ENCODE data around the gene SLF2. TPM values are rescaled to one million over a fixed set of nuclear protein-coding genes. Genes with fewer than 3 reads are reported as not detected.
A peak's percentile ranks its signal among the peaks of the same experiment; 100 is the strongest.
"Not testable (repeated sequence)": the region's sequence is repeated elsewhere in the genome, so short reads cannot be mapped to it uniquely, and the experiment has no call there.

SLF2 gene
- total and polyA plus RNA-seq, 2 donors = 23.8 to 26.3 TPM

DNA sequence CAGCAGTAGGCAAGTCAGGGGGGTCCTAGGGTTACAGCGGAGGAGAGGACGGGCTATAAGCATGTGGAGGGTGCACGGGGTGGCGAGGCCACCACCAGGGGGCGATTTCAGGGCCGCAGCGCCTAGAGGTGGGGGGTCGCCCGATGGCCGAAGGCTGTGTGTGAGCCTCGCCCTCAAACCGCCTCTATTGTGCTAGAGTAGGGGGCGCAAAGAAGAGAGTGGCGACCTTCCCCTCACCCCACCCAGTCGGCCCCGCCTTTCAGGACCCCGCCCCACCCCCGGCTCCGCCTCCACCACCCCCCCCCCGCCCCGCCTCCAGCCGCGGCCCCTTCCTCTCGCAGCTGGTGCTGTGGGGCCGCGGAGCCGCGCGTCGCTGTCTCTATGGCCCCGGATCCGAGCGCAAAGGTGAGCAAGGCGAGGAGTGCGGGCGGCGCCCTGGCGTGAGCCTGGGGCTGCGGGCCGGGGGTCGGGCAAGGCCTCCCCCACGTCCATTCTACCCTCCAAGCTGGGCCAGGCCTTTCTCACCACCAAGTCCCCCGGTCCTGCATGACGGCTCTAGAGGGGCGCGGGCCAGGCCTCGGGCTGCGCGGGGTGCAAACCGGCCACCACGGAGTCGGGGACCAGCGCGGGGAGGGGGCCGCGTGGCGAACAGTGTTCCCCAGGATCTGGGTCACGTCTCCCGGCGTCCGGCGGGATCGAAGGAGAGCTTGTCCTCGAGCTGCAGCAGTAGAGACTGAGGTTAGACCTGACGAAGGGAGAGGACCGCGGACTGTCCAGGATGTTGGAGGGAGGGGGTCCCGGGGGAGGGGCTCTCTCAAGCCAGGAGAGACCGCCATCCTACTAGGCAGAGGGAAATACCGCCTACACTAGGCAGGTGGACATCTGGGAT lies 56.7 kb downstream of the SLF2 start, which contains the start of gene SEMA4G:
Gene SEMA4G, plus strand, starts transcription at position 318 of the 889 bp plus-strand sequence. CDS start 3,409 bp downstream, outside the sequence.
- Histone ChIP-seq H3K27me3 (ENCODE audit: control insufficient read depth in 2 of 2, insufficient read depth in 1 of 2, low read length in 1 of 2) (peaks cover 3 to 8% of the 10 kb centered on the region in 2 donors), H3K27ac (ENCODE audit: low read depth in 1 of 2, low read length in 1 of 2) (no peak within 1 kb of the TSS), H3K9me3 (ENCODE audit: control insufficient read depth in 2 of 2, insufficient read depth in 1 of 2, low read length in 1 of 2) (no peaks in the 10 kb centered on the region), H3K4me3 (ENCODE audit: low read length in 2 of 2) (peak within 1 kb of the TSS; percentile 48 to 55), H3K4me1 (ENCODE audit: control insufficient read depth in 2 of 2, insufficient read depth in 2 of 2, low read length in 2 of 2) (peaks cover 2 to 15% of the 10 kb centered on the region in 2 donors), H3K36me3 (ENCODE audit: control insufficient read depth in 2 of 2, insufficient read depth in 2 of 2, low read length in 1 of 2) (peaks cover 0 to 13% of the 10 kb centered on the region in 2 donors)
- WGBS = 3% methylated on average over 70 of the region's 70 CpGs
- DNase-seq (ENCODE audit: low read depth in 6 of 9, low spot score in 9 of 9) = peak in 6 of 9 donors; percentile 33 to 79 (median 58)

GRCh38 chr10:100970076-100970913 lies 57.5 kb downstream of the SLF2 start:
- 57% methylated on average over 13 of the region's 13 CpGs for WGBS
- DNase-seq (ENCODE audit: low read depth in 6 of 9, low spot score in 9 of 9) = peak in 3 of 9 donors; percentile 19 to 31 (median 25)
- peaks cover 0 to 13% of the 10 kb centered on the region in 2 donors for H3K36me3 ChIP-seq (ENCODE audit: control insufficient read depth in 2 of 2, insufficient read depth in 2 of 2, low read length in 1 of 2)
- H3K4me1 ChIP-seq (ENCODE audit: control insufficient read depth in 2 of 2, insufficient read depth in 2 of 2, low read length in 2 of 2) = peaks cover 2 to 15% of the 10 kb centered on the region in 2 donors
- peaks cover 3 to 8% of the 10 kb centered on the region in 2 donors for H3K27me3 ChIP-seq (ENCODE audit: control insufficient read depth in 2 of 2, insufficient read depth in 1 of 2, low read length in 1 of 2)
- peak overlapping the region; percentile 48 to 55 for H3K4me3 ChIP-seq (ENCODE audit: low read length in 2 of 2)
- H3K27ac ChIP-seq (ENCODE audit: low read depth in 1 of 2, low read length in 1 of 2) = no peak overlapping the region
- no peaks in the 10 kb centered on the region for H3K9me3 ChIP-seq (ENCODE audit: control insufficient read depth in 2 of 2, insufficient read depth in 1 of 2, low read length in 1 of 2)

DNA sequence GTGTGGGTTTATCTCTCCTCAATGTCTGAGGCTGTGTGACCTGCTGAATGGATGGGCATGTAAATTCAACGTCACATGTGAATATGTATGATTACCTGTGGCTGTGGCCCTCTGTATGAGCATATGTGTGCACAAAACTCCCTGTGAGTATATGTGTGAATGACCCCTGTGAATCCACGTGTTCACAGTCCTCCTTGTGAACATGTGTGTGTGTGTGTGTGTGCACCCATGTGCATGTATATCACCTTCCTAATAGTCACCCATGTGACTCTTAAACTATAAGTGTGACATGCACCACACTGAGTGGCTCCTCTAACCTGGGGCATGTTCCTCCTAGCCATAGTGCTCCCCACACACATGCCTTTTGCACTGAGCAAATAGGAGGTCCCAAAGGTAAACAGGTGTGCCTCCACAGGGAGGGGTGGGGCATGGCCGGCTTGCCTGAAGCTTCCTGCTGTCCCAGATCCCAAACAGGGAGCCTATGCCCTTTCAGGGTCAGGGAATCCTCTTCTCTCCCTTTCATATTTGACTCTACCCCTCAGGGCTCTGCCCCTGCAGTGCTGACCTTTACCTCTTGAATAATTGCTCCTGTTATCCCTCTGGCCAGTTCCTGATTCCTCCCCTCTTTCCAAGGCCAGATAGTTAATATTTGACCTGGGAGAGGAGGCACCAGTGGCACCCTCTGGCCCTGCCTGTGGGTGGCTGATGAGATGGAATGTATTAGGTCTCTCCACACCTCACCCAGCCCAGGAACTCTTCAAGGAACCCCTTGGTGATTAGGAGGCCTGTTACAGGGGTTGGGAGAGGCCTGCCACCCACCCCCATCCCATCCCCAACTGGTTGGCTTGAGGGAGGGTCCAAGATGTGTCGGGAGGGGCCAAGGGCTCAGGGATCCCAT lies 58.4 kb downstream of the SLF2 start:
- Histone ChIP-seq H3K4me1 (ENCODE audit: control insufficient read depth in 2 of 2, insufficient read depth in 2 of 2, low read length in 2 of 2) (peaks cover 2 to 15% of the 10 kb centered on the region in 2 donors), H3K27ac (ENCODE audit: low read depth in 1 of 2, low read length in 1 of 2) (no peak overlapping the region), H3K27me3 (ENCODE audit: control insufficient read depth in 2 of 2, insufficient read depth in 1 of 2, low read length in 1 of 2) (peaks cover 3 to 8% of the 10 kb centered on the region in 2 donors), H3K9me3 (ENCODE audit: control insufficient read depth in 2 of 2, insufficient read depth in 1 of 2, low read length in 1 of 2) (no peaks in the 10 kb centered on the region), H3K36me3 (ENCODE audit: control insufficient read depth in 2 of 2, insufficient read depth in 2 of 2, low read length in 1 of 2) (peaks cover 0 to 5% of the 10 kb centered on the region in 2 donors), H3K4me3 (ENCODE audit: low read length in 2 of 2) (no peak overlapping the region)
- no peak for DNase-seq (ENCODE audit: low read depth in 6 of 9, low spot score in 9 of 9)
- 97% methylated on average over 4 of the region's 4 CpGs for WGBS

DNA sequence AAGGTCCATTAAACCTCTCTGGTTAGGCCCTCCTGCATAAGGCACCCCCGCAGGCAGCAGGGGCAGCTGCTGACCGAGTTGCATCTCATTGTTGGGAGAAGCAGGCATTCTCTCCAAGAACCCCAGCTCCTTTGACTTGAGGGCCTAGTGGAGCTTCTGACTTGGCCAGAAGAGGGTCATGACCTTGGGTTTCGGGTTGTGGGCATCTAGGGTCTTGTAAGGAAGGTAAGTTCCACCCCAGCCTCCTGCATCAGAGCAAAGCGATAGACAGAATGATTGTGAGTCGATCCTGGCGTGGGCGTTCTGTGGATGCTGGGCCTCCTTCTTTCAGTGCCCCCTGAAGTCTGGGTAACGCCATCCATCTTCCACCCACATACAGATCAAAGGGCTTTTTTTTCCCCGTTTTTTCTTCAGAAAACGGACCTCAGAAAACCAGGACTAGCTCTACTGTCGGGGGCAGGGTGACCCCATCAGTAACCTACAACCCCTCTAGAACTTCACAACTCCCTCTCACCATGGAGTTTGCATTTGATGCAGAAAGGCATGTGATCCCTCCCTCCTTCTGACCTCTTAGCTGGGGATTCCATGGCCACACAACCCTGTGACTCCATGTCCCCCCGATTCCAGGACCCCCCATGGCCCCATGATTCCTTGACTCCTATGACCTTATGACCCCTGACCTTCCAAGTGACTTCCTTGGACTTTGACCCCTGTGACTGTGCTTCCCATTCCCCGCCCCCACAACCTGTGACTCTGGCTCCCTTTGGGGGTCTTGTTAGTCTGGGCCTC lies 59.5 kb downstream of the SLF2 start:
- 94% methylated on average over 13 of the region's 13 CpGs for WGBS
- no peak overlapping the region for H3K4me3 ChIP-seq (ENCODE audit: low read length in 2 of 2)
- H3K4me1 ChIP-seq (ENCODE audit: control insufficient read depth in 2 of 2, insufficient read depth in 2 of 2, low read length in 2 of 2) = peaks cover 2 to 15% of the 10 kb centered on the region in 2 donors
- H3K27ac ChIP-seq (ENCODE audit: low read depth in 1 of 2, low read length in 1 of 2) = no peak overlapping the region
- peaks cover 3 to 8% of the 10 kb centered on the region in 2 donors for H3K27me3 ChIP-seq (ENCODE audit: control insufficient read depth in 2 of 2, insufficient read depth in 1 of 2, low read length in 1 of 2)
- H3K9me3 ChIP-seq (ENCODE audit: control insufficient read depth in 2 of 2, insufficient read depth in 1 of 2, low read length in 1 of 2) = no peaks in the 10 kb centered on the region
- no peaks in the 10 kb centered on the region for H3K36me3 ChIP-seq (ENCODE audit: control insufficient read depth in 2 of 2, insufficient read depth in 2 of 2, low read length in 1 of 2)
- no peak for DNase-seq (ENCODE audit: low read depth in 6 of 9, low spot score in 9 of 9)

GRCh38 chr10:100972904-100973535 lies 60.3 kb downstream of the SLF2 start:
- Histone ChIP-seq H3K27ac (ENCODE audit: low read depth in 1 of 2, low read length in 1 of 2) (no peak overlapping the region), H3K9me3 (ENCODE audit: control insufficient read depth in 2 of 2, insufficient read depth in 1 of 2, low read length in 1 of 2) (no peaks in the 10 kb centered on the region), H3K27me3 (ENCODE audit: control insufficient read depth in 2 of 2, insufficient read depth in 1 of 2, low read length in 1 of 2) (peaks cover 3 to 8% of the 10 kb centered on the region in 2 donors), H3K36me3 (ENCODE audit: control insufficient read depth in 2 of 2, insufficient read depth in 2 of 2, low read length in 1 of 2) (no peaks in the 10 kb centered on the region), H3K4me3 (ENCODE audit: low read length in 2 of 2) (no peak overlapping the region), H3K4me1 (ENCODE audit: control insufficient read depth in 2 of 2, insufficient read depth in 2 of 2, low read length in 2 of 2) (peaks cover 2 to 15% of the 10 kb centered on the region in 2 donors)
- 97% methylated on average over 6 of the region's 6 CpGs for WGBS
- no peak for DNase-seq (ENCODE audit: low read depth in 6 of 9, low spot score in 9 of 9)

- WGBS = 91% methylated on average over 8 of the region's 8 CpGs
- not testable (repeated sequence) for H3K4me3 ChIP-seq (ENCODE audit: low read length in 2 of 2); H3K27me3 ChIP-seq (ENCODE audit: control insufficient read depth in 2 of 2, insufficient read depth in 1 of 2, low read length in 1 of 2); H3K27ac ChIP-seq (ENCODE audit: low read depth in 1 of 2, low read length in 1 of 2); H3K4me1 ChIP-seq (ENCODE audit: control insufficient read depth in 2 of 2, insufficient read depth in 2 of 2, low read length in 2 of 2); H3K9me3 ChIP-seq (ENCODE audit: control insufficient read depth in 2 of 2, insufficient read depth in 1 of 2, low read length in 1 of 2); DNase-seq (ENCODE audit: low read depth in 6 of 9, low spot score in 9 of 9)
- H3K36me3 ChIP-seq (ENCODE audit: control insufficient read depth in 2 of 2, insufficient read depth in 2 of 2, low read length in 1 of 2) = peaks cover 10 to 15% of the 10 kb centered on the region in 2 donors
Measured at GRCh38 chr10:100975397-100975796, 62.6 kb downstream of the SLF2 start.

- no peaks in the 10 kb centered on the region for H3K9me3 ChIP-seq (ENCODE audit: control insufficient read depth in 2 of 2, insufficient read depth in 1 of 2, low read length in 1 of 2)
- H3K4me1 ChIP-seq (ENCODE audit: control insufficient read depth in 2 of 2, insufficient read depth in 2 of 2, low read length in 2 of 2) = no peaks in the 10 kb centered on the region
- no peak overlapping the region for H3K4me3 ChIP-seq (ENCODE audit: low read length in 2 of 2)
- H3K27ac ChIP-seq (ENCODE audit: low read depth in 1 of 2, low read length in 1 of 2) = no peak overlapping the region
- no peak for DNase-seq (ENCODE audit: low read depth in 6 of 9, low spot score in 9 of 9)
- no peaks in the 10 kb centered on the region for H3K27me3 ChIP-seq (ENCODE audit: control insufficient read depth in 2 of 2, insufficient read depth in 1 of 2, low read length in 1 of 2)
- peaks cover 12 to 24% of the 10 kb centered on the region in 2 donors for H3K36me3 ChIP-seq (ENCODE audit: control insufficient read depth in 2 of 2, insufficient read depth in 2 of 2, low read length in 1 of 2)
- 93% methylated on average over 3 of the region's 3 CpGs for WGBS
Measured at GRCh38 chr10:100976906-100977305, 64.1 kb downstream of the SLF2 start.
